ENCODE measurements around the gene MIAT.

DNA sequence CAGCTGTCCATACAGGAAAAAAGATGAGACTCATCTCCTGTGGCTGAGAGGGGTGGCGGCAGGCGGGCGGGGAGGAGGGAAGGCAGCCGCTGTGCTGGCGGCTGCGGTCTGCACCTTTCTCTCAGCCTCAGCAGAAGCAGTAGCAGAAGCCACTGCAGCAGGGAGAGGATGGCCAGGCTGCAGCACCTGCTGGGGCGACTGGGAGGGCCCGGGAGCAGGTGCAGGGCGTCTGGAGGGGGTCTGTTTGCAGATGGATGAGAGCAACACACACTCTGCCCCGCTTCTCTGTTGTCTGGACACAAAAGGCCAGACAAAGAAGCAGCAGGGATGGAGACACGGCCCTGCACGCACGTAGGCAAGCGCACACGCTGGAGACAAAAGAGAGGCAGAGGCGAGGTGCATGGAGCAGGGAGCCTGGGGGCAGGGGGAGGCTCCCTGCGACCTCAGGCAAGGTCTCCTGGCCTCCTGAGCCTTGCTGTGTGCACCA is 9.3 kb upstream of the MIAT start:
- TF ChIP-seq CTCF (IDR thresholded peaks at IDR 0.05) (no peak), POLR2A (IDR thresholded peaks at IDR 0.05) (no peak)

Measured in esophagus squamous epithelium (tissue), 4 donors.